OCI-LY1 (cell line): ENCODE data around the gene NOSTRIN.

Source experiments
- EZH2 ChIP-seq: fragments of 200-600 bp; sonication (generic), shearing (Covaris generic); IDR thresholded peaks from 2 replicates; pipeline ENCODE4 v1.8.0; 2017; ENCODE audit warnings: borderline replicate concordance, mixed run types, mild to moderate bottlenecking, antibody characterized with exemption, low read length, moderate library complexity, mixed read lengths
- TF ChIP-seq, protein P1 (sequence below): fragments of 200-600 bp; sonication (generic), shearing (Covaris generic); IDR thresholded peaks from 2 replicates; pipeline ENCODE4 v1.5.1; 2017; ENCODE audit warnings: mild to moderate bottlenecking, antibody characterized with exemption, low read length, moderate library complexity, mixed read lengths

DNA sequence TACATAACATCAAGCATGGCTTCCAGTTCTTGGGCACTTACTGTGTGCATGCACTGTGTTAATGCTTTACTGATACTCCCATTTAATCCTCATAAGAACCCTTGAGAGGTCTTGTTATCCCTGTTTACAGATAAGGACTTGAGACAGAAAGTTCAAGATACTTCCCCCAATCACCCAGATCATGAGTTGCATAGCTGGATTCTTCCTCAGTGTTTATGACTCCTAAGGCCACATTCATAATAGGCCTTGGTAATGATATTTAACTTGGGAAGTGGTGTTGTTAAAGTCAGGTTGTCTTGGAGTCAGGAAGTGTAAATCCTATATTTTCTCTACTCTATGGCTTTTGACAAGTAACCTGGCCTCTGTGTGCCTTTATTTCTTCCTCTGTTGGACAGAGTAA is 22.7 kb downstream of the NOSTRIN start:
- TF ChIP-seq, protein P1, sequence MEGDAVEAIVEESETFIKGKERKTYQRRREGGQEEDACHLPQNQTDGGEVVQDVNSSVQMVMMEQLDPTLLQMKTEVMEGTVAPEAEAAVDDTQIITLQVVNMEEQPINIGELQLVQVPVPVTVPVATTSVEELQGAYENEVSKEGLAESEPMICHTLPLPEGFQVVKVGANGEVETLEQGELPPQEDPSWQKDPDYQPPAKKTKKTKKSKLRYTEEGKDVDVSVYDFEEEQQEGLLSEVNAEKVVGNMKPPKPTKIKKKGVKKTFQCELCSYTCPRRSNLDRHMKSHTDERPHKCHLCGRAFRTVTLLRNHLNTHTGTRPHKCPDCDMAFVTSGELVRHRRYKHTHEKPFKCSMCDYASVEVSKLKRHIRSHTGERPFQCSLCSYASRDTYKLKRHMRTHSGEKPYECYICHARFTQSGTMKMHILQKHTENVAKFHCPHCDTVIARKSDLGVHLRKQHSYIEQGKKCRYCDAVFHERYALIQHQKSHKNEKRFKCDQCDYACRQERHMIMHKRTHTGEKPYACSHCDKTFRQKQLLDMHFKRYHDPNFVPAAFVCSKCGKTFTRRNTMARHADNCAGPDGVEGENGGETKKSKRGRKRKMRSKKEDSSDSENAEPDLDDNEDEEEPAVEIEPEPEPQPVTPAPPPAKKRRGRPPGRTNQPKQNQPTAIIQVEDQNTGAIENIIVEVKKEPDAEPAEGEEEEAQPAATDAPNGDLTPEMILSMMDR: no peak
- TF ChIP-seq EZH2: no peak
